Measurements from ENCODE around the gene ART1.

DNA sequence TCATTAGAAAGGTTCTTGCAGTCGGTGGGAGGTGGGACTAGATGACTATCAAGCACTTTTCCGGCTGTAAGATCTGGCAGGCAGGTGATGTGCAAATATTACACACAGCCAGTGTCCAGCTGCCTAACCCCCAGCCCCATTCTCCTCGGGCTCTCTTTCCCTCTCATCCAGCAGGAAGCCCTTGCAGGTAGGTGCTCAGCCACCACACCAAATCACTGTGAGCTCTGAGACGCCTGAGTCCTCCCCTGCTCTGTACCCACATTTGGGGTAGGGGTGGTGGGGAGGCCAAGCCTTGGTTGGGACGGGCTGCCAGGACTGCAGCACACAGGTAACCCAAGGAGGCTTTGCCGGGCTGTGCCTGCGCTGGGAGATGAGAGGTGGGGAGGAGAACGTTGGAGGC, 3.7 kb upstream of the ART1 start:
- no peak for TF ChIP-seq EZH2 (IDR thresholded peaks at IDR 0.05; ENCODE audit: borderline replicate concordance, low read depth, low read length, severe bottlenecking)
- TF ChIP-seq, protein P1, sequence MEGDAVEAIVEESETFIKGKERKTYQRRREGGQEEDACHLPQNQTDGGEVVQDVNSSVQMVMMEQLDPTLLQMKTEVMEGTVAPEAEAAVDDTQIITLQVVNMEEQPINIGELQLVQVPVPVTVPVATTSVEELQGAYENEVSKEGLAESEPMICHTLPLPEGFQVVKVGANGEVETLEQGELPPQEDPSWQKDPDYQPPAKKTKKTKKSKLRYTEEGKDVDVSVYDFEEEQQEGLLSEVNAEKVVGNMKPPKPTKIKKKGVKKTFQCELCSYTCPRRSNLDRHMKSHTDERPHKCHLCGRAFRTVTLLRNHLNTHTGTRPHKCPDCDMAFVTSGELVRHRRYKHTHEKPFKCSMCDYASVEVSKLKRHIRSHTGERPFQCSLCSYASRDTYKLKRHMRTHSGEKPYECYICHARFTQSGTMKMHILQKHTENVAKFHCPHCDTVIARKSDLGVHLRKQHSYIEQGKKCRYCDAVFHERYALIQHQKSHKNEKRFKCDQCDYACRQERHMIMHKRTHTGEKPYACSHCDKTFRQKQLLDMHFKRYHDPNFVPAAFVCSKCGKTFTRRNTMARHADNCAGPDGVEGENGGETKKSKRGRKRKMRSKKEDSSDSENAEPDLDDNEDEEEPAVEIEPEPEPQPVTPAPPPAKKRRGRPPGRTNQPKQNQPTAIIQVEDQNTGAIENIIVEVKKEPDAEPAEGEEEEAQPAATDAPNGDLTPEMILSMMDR (IDR thresholded peaks at IDR 0.05; ENCODE audit: borderline replicate concordance, extremely low read depth, low read length, poor library complexity, severe bottlenecking) = no peak
